Activated CD4-positive, CD25-positive, alpha-beta regulatory T cell treated with anti-CD3 and anti-CD28 coated beads, Interleukin-2, amount 50 U/mL, for 24 hours (primary cell): ENCODE data around the gene CHRM1.

Experiments used
- ATAC-seq, 2 donors: fragments of 150-1000 bp; cut with Tn5 transposase; one replicate each; pipeline ENCODE4 v1.10.0; 2021; ENCODE audit warnings: mild to moderate bottlenecking in 1 of 2, moderate library complexity in 1 of 2

Gene CHRM1

DNA sequence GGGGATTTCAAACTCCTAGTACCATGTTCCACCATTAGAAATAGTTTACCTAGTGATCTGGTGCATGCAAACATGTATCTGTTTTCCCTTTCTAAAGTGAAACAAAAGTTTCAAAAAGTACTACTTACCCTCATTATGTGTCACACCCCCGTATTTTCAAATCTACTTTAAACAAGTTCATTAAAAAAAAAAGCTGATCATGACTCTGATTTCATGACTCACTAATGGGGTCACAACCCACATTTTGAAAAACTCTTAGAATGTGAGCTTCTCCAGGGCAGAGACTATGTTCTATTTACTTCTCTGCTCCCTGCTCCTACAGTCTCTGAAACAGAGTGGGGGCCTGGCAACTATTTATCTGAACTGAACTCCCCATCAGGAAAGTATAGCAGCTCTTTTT is 18.2 kb downstream of the CHRM1 start:
- ATAC-seq: peak; percentile 67 to 73

- peak; percentile 54 to 60 for ATAC-seq
Measured at GRCh38 chr11:62898027-62898426, 23.1 kb downstream of the CHRM1 start.

- no peak for ATAC-seq
Measured at GRCh38 chr11:62897311-62897710, 23.9 kb downstream of the CHRM1 start.

DNA sequence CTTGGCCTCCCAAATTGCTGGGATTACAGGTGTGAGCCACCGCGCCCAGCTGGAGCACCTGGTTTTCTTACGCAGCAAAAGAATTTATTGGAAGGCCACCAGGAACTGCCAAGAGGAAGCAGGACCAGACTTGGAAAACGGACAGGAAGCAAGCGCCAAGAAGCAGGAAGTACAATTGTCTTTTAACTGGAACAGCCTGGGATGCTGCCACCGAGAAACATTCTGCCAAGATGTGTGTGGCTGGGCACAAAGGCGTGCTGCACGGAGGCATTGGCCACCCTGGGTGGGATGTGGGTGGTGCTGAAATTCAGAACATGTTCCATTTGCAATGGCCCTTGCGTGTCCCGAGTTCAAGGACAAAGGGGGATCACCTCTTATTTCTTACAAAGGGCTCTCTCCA is 25.1 kb downstream of the CHRM1 start:
- ATAC-seq: no peak

DNA sequence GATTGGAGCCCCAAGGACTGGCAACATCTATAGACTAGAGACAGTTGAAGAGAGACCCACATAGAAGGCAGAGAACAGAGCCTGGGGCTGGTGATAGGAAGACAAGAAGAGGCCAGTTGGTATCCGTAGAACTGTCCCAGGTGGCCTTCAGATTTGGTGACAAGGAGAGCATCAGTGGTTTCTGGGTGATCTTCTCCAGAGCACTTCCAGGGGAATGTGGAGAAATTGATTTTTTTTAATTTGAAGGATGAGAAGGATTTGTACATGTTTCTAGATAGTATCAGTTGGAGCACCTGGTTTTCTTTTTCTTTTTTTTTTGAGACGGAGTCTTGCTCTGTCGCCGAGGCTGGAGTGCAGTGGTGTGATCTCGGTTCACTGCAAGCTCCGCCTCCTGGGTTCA is 25.7 kb downstream of the CHRM1 start:
- ATAC-seq: no peak

DNA sequence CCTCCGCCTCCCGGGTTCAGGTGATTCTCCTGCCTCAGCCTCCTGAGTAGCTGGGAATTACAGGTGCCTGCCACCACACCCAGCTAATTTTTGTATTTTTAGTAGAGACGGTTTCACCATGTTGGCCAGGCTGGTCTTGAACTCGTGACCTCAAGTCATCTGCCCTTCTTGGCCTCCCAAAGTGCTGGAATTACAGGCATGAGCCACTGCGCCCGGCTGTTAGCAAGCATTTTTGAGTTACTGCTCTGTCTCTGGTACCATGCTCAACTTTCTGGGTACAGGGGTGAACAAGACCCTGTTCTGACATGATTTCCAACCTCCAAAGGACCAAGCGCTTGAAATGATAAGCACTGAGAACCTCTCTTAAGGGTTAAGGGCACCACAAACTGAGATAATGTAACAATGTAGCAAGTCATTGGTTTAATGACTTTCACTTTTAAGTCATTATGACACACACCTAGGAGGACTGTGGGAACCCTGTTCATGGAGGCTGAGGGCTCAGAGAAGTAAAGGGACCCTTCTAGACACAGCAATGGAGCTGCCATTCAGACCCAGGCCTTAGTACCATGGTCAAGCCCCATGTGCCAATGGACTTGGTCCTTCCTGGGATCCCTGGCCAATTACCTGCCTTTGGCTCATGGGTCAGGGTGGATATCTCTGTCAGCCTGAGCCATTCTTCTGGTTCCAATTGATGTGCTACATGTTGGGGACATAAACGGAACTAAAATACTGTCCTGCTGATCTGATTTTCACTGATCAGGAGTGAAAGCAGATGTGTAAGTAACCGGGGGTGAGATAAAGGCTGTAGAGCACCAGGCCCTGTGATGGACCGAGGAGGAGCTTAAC is 28.9 kb downstream of the CHRM1 start:
- ATAC-seq: peak; percentile 37 to 47

DNA sequence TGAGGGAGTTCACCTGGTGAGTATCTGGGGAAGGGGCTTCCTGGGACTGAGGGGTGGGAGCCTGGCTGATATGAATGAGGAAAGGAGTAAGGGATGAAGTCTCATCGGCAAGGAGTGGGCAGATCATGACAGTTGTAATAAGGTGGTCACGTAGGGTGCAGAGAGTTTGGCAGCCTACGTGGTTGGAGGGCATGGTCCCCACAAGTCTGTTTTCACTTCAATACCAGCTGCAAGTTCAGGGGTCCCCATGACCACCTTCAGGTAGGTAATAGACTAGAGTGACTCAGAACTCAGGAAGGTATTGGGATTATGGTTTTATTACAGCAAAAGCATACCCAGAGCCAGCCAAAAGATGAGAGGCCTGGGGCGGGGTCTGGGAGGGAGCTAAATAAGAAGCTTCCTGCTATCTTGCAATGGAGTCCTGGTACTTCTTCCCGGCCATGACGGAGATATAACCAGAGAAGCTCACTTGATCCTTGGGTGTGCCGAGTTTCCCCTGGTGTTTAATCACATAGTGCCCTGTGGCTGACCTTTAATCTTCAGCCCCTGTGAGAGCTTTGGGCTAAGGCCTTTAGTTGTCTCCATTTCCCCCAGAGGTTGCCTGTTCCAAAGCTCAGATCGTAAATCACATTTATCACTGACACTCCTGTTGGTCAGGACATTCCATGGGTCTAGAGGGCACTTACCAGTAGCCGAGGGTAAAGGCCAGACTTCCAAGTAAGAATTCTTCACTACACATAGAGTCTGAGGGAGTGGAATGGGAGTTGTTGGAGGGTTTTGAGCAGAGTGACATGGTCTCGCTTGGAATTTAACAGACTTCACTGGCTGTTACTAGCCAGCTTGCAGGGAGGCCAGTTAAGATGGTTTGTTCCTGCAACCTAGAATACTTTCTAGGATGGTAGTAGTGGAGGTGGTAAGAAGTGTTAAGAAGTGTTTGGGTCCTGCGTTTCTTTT is 31.4 kb downstream of the CHRM1 start:
- ATAC-seq: peak in 1 of 2 donors; percentile 13

DNA sequence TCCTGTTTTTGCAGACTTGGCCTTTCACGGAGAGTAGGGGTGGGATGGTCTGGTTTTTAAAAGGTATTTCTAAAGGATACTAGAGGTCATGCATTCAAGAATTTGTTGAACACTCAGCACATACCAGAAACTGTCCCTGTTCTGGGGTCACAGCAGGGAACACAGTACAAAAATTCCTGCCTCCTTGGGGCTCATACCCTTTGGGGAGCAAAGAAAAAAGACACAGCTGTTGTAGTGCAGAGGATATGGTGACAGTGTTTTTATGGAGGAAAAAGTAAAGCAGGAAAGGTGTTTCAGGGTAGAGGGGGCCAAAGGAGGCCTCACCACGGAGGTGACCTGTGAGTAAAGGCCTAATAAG is 32.1 kb downstream of the CHRM1 start:
- ATAC-seq: no peak

GRCh38 chr11:62888406-62888805 is 32.8 kb downstream of the CHRM1 start:
- no peak for ATAC-seq

DNA sequence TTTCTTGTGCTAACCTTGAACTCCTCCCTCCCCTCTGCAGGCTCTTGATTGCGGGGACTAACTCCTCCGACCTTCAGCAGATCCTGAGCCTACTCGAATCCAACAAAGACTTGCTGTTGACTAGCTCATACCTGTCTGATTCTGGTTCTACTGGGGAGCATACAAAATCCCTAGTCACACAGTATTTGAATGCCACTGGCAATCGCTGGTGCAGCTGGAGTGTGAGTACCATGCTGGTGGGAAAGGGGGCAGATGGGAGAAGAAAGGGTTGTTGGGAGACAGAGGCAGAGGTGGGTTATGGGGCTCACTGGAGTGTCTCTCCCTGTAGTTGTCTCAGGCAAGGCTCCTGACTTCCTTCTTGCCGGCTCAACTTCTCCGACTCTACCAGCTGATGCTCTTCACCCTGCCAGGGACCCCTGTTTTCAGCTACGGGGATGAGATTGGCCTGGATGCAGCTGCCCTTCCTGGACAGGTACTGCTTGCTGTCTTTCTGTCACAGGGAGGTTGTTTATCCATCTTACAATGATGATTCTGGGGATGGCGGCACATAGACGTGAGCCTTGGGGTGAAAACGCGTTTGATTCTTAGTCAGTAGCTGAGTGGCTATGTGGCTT is 35.9 kb downstream of the CHRM1 start:
- no peak for ATAC-seq

GRCh38 chr11:62883673-62884072 is 37.5 kb downstream of the CHRM1 start:
- no peak for ATAC-seq

DNA sequence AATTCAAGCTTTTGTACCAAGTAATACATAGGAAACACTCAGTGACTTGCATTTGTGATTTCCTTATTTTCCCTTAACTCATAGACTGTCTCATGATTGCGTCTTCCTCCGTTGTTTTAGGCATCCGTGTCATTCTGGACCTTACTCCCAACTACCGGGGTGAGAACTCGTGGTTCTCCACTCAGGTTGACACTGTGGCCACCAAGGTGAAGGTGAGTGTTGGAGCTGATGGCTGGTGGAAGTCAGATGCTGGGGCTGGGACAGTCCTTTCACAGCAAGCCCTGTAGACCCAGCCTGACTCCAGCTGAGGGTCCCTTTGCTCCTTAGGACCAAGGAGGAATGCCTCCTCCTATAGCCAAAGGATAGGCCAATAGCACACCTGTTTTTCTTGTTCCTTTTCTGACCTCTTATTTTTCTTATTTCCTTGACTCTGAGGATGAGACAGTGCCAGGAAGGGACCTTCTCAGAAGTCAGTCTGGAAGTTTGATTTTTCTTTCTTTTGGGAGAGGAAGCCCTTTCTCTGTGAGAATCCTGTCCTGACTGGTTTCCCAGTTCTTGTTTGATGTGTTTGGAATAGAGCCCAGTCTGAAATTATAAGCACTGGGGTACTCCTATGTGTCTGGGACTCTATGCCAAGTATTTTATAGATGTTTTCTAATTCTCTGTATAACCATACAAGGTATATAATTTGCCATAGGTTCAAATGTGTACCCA is 38.2 kb downstream of the CHRM1 start:
- ATAC-seq: no peak

DNA sequence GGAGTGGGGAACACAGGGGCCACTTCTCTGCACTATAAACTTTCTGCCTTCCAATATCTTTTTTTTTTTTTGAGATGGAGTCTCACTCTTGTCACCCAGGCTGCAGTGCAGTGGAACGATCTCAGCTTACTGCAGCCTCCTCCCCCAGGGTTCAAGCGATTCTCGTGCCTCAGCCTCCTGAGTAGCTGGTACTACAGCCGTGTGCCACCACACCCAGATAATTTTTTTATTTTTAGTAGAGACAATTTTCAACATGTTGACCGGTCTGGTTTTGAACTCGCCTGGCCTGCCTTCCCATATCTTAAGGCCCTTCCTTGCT is 38.8 kb downstream of the CHRM1 start:
- ATAC-seq: no peak

DNA sequence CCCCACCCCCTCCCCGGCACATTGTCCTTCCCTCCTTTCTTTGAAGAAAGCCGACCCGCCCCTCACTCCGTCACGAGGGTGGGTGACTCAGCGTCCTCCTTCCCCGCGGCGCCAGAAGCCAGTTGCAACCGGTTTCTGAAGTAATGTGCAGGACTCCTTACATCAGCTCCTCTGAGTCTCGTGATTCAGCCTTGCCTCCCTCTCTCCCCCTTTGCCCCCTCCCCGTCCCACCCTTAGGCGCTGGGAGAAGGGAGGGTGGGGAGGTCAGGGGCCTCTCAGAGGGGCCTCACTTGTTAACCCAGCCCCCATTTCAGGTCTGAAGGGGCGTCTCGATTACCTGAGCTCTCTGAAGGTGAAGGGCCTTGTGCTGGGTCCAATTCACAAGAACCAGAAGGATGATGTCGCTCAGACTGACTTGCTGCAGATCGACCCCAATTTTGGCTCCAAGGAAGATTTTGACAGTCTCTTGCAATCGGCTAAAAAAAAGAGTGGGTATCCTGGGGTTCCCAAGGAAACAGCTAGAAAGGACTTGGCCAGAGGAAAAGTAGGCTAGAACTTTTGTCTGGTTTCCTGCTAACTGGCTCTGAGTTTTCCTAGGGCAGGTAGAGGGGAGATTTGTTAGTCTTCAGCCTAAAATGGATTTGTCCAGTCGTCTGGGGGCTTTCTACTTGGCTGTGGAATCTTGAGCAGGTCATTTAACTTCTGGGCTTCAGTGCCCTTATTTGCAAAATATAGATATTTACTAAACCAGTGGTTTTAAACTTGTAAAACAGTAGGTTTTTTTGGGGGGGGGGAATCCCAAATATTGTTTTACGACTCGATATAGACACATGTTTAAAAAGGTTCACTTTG is 39.4 kb downstream of the CHRM1 start:
- peak; percentile 73 for ATAC-seq

- peak; percentile 70 to 78 for ATAC-seq
Measured at GRCh38 chr11:62880803-62881578, 40.2 kb downstream of the CHRM1 start, which contains the start of gene SLC3A2. Gene SLC3A2 (plus strand): TSS chr11:62880896. CDS start chr11:62881024, 128 bp downstream.

DNA sequence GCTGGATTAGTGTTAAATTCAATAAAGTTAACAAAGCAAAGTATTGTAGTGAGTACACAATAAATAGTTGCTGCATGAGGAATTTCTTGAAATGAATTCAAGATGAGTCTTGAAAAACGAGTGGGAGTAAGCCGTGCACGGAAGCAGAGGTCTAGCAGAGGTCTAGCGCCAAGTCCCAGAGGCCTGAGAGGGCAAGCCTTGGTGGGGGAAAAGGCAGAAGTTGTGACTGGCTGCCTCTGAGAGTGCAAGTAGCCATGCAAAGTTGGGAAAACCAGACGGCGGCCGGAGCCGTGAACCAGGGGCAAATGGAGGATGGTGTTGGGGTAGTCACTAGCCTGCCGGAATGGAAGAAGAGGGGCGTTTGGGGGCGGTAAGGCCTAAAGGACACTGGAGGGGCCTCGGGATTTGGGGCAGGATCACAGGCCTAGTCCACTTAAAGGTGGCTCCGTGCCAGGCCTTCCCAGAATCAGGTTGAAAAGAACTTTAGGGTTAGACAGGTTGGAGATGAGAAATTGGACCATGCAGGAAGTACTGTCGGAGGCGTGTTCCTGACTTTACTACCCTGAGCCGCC is 40.8 kb downstream of the CHRM1 start:
- peak; percentile 3 to 8 for ATAC-seq

DNA sequence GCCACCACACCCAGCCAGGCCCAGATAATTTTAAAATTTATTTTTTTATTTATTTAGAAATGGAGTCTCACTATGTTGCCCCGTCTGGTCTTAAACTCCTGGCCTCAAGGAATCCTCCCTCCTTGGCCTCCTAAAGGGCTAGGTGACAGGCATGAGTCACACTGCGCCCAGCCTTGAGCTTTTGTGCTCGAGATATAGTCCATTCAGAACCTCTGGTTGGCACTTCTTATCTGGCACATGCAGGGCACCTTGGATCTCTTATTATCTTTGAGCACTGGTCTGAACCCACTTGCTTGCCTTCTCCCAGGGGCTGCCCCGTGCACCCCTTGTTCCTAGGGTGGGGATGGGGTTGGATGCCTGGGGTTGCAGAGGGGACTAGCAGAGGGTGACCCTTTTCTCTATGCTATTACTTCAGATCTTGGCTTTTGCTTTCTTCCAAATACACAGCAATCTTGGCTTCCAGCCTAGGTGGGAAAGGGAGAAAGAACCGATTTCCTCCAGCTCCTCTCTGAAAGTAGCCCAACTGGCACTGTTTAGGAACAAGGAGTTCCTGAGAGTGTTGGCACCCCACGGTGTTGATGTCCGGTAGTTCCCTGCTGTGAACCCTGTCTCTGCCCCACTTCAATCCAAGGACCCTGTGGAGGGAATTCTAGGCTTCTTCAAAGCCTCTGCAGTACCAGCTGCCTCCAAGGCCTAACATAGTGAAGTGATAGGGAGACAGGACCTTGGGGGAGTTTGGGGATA is 41.8 kb downstream of the CHRM1 start:
- ATAC-seq: no peak

GRCh38 chr11:62876712-62877111 is 44.5 kb downstream of the CHRM1 start:
- no peak for ATAC-seq

DNA sequence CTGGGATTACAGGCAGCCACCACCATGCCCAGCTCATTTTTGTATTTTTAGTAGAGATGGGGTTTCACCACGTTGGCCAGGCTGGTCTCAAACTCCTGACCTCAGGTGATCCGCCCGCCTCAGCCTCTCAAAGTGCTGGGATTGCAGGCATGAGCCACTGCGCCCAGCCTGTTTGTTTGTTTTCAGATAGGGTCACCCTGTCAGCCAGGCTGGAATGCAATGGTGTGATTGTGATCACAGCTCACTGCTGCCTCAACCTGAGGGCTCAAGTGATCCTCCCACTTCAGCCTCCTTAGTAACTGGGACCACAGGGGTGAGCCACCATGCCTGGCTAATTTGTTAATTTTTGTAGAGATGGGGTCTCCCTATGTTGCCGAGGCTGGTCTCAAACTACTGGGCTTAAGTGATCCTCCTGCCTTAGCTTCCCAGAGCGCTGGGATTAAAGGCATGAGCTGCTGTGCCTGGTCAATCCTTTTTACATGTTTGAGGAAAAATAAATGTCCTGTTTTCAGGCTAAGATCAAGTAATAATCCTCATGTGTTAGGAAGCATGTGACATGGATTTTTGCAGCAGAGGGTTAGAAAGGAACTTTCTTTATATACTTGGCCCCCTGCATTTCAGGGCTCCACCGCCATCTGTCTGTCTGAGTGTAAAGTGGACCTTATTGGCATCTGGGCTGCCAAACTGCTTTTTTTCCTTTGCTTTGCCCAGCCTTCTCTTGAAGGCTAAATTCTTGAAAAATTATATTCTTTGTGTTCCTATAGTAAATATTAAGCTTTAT is 45.3 kb downstream of the CHRM1 start:
- no peak for ATAC-seq
